ENCODE data around the gene KCNJ18.
"Not testable (repeated sequence)": the region's sequence is repeated elsewhere in the genome, so short reads cannot be mapped to it uniquely, and the experiment has no call there.

Gene KCNJ18

GRCh38 chr17:21702029-21702428, 9.7 kb downstream of the KCNJ18 start:
- in situ Hi-C loops (cut with HindIII; ENCODE audit: low sequenced_read_pairs) = not testable (repeated sequence)

GRCh38 chr17:21702521-21702920, 10.2 kb downstream of the KCNJ18 start:
- in situ Hi-C loops (cut with HindIII; ENCODE audit: low sequenced_read_pairs) = not testable (repeated sequence)

- in situ Hi-C loops (cut with HindIII; ENCODE audit: low sequenced_read_pairs) = not testable (repeated sequence)
Measured at GRCh38 chr17:21702940-21703640, 10.8 kb downstream of the KCNJ18 start.

- in situ Hi-C loops (cut with HindIII; ENCODE audit: low sequenced_read_pairs) = not testable (repeated sequence)
Measured at GRCh38 chr17:21703891-21704872, 11.9 kb downstream of the KCNJ18 start.

GRCh38 chr17:21705021-21705601, 12.8 kb downstream of the KCNJ18 start:
- in situ Hi-C loops (cut with HindIII; ENCODE audit: low sequenced_read_pairs) = no loop called here

GRCh38 chr17:21705746-21706145, 13.4 kb downstream of the KCNJ18 start:
- in situ Hi-C loops (cut with HindIII; ENCODE audit: low sequenced_read_pairs) = not testable (repeated sequence)

GRCh38 chr17:21706546-21706945, 14.2 kb downstream of the KCNJ18 start:
- in situ Hi-C loops (cut with HindIII; ENCODE audit: low sequenced_read_pairs) = not testable (repeated sequence)

- in situ Hi-C loops (cut with HindIII; ENCODE audit: low sequenced_read_pairs) = not testable (repeated sequence)
Measured at GRCh38 chr17:21707131-21707530, 14.8 kb downstream of the KCNJ18 start.

GRCh38 chr17:21707711-21708611, 15.6 kb downstream of the KCNJ18 start:
- in situ Hi-C loops (cut with HindIII; ENCODE audit: low sequenced_read_pairs) = not testable (repeated sequence)

GRCh38 chr17:21708612-21709535, 16.6 kb downstream of the KCNJ18 start:
- in situ Hi-C loops (cut with HindIII; ENCODE audit: low sequenced_read_pairs) = not testable (repeated sequence)

- in situ Hi-C loops (cut with HindIII; ENCODE audit: low sequenced_read_pairs) = not testable (repeated sequence)
Measured at GRCh38 chr17:21709994-21710393, 17.7 kb downstream of the KCNJ18 start.

- in situ Hi-C loops (cut with HindIII; ENCODE audit: low sequenced_read_pairs) = not testable (repeated sequence)
Measured at GRCh38 chr17:21710486-21710885, 18.2 kb downstream of the KCNJ18 start.

GRCh38 chr17:21711182-21711581, 18.9 kb downstream of the KCNJ18 start:
- in situ Hi-C loops (cut with HindIII; ENCODE audit: low sequenced_read_pairs) = no loop called here

- in situ Hi-C loops (cut with HindIII; ENCODE audit: low sequenced_read_pairs) = not testable (repeated sequence)
Measured at GRCh38 chr17:21713020-21713419, 20.7 kb downstream of the KCNJ18 start.

GRCh38 chr17:21713631-21714030, 21.3 kb downstream of the KCNJ18 start:
- in situ Hi-C loops (cut with HindIII; ENCODE audit: low sequenced_read_pairs) = not testable (repeated sequence)

GRCh38 chr17:21714676-21715075, 22.4 kb downstream of the KCNJ18 start:
- in situ Hi-C loops (cut with HindIII; ENCODE audit: low sequenced_read_pairs) = not testable (repeated sequence)

- in situ Hi-C loops (cut with HindIII; ENCODE audit: low sequenced_read_pairs) = not testable (repeated sequence)
Measured at GRCh38 chr17:21715877-21716276, 23.6 kb downstream of the KCNJ18 start.

- in situ Hi-C loops (cut with HindIII; ENCODE audit: low sequenced_read_pairs) = not testable (repeated sequence)
Measured at GRCh38 chr17:21718971-21719370, 26.6 kb downstream of the KCNJ18 start.

- in situ Hi-C loops (cut with HindIII; ENCODE audit: low sequenced_read_pairs) = not testable (repeated sequence)
Measured at GRCh38 chr17:21719511-21720226, 27.3 kb downstream of the KCNJ18 start.
